HG03066 (cell line): ENCODE data around the gene PDE4D.
"Not testable (repeated sequence)": the region's sequence is repeated elsewhere in the genome, so short reads cannot be mapped to it uniquely, and the experiment has no call there.

Source experiments
- ATAC-seq: cut with Tn5 transposase; IDR thresholded peaks from one replicate; pipeline ENCODE4 v1.9.1; 2021; ENCODE audit warnings: low read depth; ENCODE audit not compliant: unreplicated experiment

The PDE4D gene

GRCh38 chr5:59393585-59394420 lies 499.7 kb downstream of the PDE4D start:
- ATAC-seq: no peak

- no peak for ATAC-seq
These were observed 501.9 kb downstream of the PDE4D start for GRCh38 chr5:59391576-59391975.

- no peak for ATAC-seq
These were observed 502.5 kb downstream of the PDE4D start for GRCh38 chr5:59390989-59391388.

GRCh38 chr5:59390074-59390659 lies 503.4 kb downstream of the PDE4D start:
- ATAC-seq: no peak

GRCh38 chr5:59387127-59387526 lies 506.4 kb downstream of the PDE4D start:
- no peak for ATAC-seq

GRCh38 chr5:59385700-59386099 lies 507.8 kb downstream of the PDE4D start:
- ATAC-seq: no peak

GRCh38 chr5:59380350-59380951 lies 513.1 kb downstream of the PDE4D start:
- ATAC-seq: peak; percentile 96

GRCh38 chr5:59374036-59374435 lies 519.5 kb downstream of the PDE4D start:
- not testable (repeated sequence) for ATAC-seq

GRCh38 chr5:59371525-59372127 lies 521.9 kb downstream of the PDE4D start:
- no peak for ATAC-seq

- no peak for ATAC-seq
These were observed 524.6 kb downstream of the PDE4D start for GRCh38 chr5:59368951-59369350.

- ATAC-seq: no peak
These were observed 525.6 kb downstream of the PDE4D start for GRCh38 chr5:59367791-59368394.

- ATAC-seq: no peak
These were observed 526.7 kb downstream of the PDE4D start for GRCh38 chr5:59366784-59367183.

- no peak for ATAC-seq
These were observed 531.1 kb downstream of the PDE4D start for GRCh38 chr5:59362438-59362837.

GRCh38 chr5:59361454-59361853 lies 532.1 kb downstream of the PDE4D start:
- no peak for ATAC-seq

- ATAC-seq: no peak
These were observed 533.4 kb downstream of the PDE4D start for GRCh38 chr5:59360130-59360555.

GRCh38 chr5:59358005-59358861 lies 535.3 kb downstream of the PDE4D start:
- ATAC-seq: no peak

GRCh38 chr5:59357381-59357977 lies 536.0 kb downstream of the PDE4D start:
- ATAC-seq: no peak

- no peak for ATAC-seq
These were observed 536.6 kb downstream of the PDE4D start for GRCh38 chr5:59356813-59357380.

GRCh38 chr5:59354811-59355210 lies 538.7 kb downstream of the PDE4D start:
- ATAC-seq: no peak
